AG09309 (cell line): Measurements from ENCODE around the gene RIPK4.
"Not testable (repeated sequence)": the region's sequence is repeated elsewhere in the genome, so short reads cannot be mapped to it uniquely, and the experiment has no call there.

Experiments used
- DNase-seq: peaks from one replicate; pipeline ENCODE4 v3.0.0-alpha.2; 2010; ENCODE audit warnings: low read depth
- H3K4me3 ChIP-seq: 2 replicates; pipeline ENCODE4 v1.5.1; 2011; ENCODE audit warnings: mild to moderate bottlenecking, low read depth, low read length, moderate library complexity; ENCODE audit not compliant: control insufficient read depth
- TF ChIP-seq, protein P1 (sequence below): IDR thresholded peaks from 2 replicates; pipeline ENCODE4 v1.5.1; 2011; ENCODE audit warnings: mild to moderate bottlenecking, low read depth, low read length, inconsistent platforms; ENCODE audit not compliant: insufficient read depth, control insufficient read depth; ENCODE audit errors: missing control alignments

The RIPK4 gene

GRCh38 chr21:41725421-41726031 is 41.3 kb downstream of the RIPK4 start:
- no peak overlapping the region for H3K4me3 ChIP-seq
- TF ChIP-seq, protein P1, sequence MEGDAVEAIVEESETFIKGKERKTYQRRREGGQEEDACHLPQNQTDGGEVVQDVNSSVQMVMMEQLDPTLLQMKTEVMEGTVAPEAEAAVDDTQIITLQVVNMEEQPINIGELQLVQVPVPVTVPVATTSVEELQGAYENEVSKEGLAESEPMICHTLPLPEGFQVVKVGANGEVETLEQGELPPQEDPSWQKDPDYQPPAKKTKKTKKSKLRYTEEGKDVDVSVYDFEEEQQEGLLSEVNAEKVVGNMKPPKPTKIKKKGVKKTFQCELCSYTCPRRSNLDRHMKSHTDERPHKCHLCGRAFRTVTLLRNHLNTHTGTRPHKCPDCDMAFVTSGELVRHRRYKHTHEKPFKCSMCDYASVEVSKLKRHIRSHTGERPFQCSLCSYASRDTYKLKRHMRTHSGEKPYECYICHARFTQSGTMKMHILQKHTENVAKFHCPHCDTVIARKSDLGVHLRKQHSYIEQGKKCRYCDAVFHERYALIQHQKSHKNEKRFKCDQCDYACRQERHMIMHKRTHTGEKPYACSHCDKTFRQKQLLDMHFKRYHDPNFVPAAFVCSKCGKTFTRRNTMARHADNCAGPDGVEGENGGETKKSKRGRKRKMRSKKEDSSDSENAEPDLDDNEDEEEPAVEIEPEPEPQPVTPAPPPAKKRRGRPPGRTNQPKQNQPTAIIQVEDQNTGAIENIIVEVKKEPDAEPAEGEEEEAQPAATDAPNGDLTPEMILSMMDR = no peak
- DNase-seq = no peak

DNA sequence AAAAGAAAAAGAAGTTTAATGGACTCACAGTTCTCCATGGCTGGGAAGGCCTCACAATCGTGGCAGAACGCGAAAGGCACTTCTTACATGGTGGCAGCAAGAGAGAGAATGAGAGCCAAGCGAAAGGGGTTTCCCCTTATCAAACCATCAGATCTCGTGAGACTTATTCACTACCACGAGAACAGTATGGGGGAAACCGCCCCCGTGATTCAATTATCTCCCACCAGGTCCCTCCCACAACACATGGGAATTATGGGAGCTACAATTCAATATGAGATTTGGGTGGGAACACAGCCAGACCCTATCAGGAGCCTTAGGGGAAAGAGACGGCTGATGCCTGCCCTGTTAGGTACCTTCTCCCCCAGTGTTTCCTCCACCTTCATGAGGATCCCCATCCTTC is 43.0 kb downstream of the RIPK4 start:
- not testable (repeated sequence) for DNase-seq, H3K4me3 ChIP-seq

GRCh38 chr21:41722052-41723018 is 44.5 kb downstream of the RIPK4 start:
- H3K4me3 ChIP-seq = no peak overlapping the region
- TF ChIP-seq, protein P1 = no peak
- no peak for DNase-seq

DNA sequence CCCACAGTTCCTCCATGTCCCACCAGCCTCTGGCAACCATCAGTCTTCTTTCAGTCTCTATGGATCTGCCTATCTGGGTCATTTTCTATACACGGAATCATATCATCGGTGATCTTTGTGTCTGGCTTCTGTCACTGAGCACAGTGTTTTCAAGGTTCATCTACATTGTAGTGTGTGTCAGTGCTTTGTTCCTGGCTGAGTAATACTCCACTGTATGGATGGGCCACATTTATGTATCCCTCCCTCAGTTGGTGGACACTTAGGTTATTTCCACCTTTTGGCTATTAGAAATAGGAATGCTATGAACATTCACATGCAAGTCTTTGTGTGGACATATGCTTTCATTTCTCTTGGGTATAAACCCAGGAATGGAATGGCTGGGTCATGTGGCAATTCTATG is 46.6 kb downstream of the RIPK4 start:
- DNase-seq = no peak
- no peak overlapping the region for H3K4me3 ChIP-seq
- TF ChIP-seq, protein P1 = no peak

- TF ChIP-seq, protein P1 = no peak
- H3K4me3 ChIP-seq = no peak overlapping the region
- no peak for DNase-seq
These were observed 47.2 kb downstream of the RIPK4 start for GRCh38 chr21:41719691-41720090.

DNA sequence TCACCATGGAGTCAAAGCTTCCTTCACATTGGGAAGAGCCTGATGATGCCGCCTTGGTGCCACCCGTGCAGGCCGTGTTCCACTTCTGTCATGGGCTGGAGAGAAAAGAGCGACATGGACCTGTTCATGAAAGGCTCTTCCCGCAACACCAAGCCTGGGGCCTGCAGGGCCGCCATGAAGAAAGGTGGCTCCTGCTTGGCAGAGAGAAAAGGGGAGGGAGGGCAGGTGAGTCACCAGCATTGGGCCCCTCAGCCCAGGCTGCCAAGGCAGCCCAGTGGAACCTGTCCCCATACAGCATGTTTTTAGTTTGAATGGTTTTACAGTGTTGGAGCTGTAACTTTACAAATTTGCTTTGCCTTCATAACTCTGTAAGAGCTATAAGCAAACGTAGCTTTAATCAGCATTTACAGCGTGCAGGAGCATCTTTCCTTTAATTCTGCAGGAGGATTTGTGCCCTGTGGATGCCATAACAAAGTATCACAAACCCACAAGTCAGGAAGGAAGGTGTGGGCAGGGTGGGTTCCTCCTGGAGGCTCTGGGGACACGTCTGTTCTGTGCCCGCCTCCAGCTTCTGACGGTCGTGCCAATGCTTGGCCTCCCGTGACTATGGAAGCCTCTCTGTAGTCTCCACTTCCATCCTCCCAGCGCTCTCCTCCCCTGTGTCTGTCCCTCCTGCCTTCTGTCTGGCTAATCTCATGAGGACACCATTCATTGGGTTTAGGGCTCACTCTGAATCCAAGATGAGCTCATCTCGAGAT is 49.1 kb downstream of the RIPK4 start:
- no peak overlapping the region for H3K4me3 ChIP-seq
- DNase-seq = no peak
- TF ChIP-seq, protein P1 = no peak
